Activated T-helper 17 cell treated with anti-CD3 and anti-CD28 coated beads, Interleukin-2, amount 50 U/mL, for 72 hours (primary cell): ENCODE measurements around the gene SIAH3. TPM values are rescaled to one million over a fixed set of nuclear protein-coding genes. Genes with fewer than 3 reads are reported as not detected.

Experiments used
- ATAC-seq: fragments of 150-1000 bp; cut with Tn5 transposase; replicated peaks from 2 replicates; pipeline ENCODE4 v1.10.0; 2021; ENCODE audit warnings: mild to moderate bottlenecking, moderate library complexity
- H3K27ac Mint-ChIP-seq: one replicate; pipeline ENCODE4 v1.8.0; 2022; ENCODE audit warnings: mixed read lengths
- H3K27me3 Mint-ChIP-seq: one replicate; pipeline ENCODE4 v1.8.0; 2022; ENCODE audit warnings: mixed read lengths
- H3K36me3 Mint-ChIP-seq: one replicate; pipeline ENCODE4 v1.8.0; 2022; ENCODE audit warnings: low read depth, mild to moderate bottlenecking, mixed read lengths
- H3K4me1 Mint-ChIP-seq: one replicate; pipeline ENCODE4 v1.8.0; 2022; ENCODE audit warnings: mixed read lengths
- H3K4me3 Mint-ChIP-seq: one replicate; pipeline ENCODE4 v1.8.0; 2022; ENCODE audit warnings: mild to moderate bottlenecking, mixed read lengths
- H3K9me3 Mint-ChIP-seq: one replicate; pipeline ENCODE4 v1.8.0; 2022; ENCODE audit warnings: mixed read lengths
- total RNA-seq, 2 donors: library from RNA; stranded (reverse); gene quantifications; one replicate each; pipeline ENCODE4 v1.2.3, GENCODE V29; 2022

The SIAH3 gene
- total RNA-seq, 2 donors from 2014 or later: 0.06 TPM; not detected in 1

- H3K4me3 Mint-ChIP-seq: no peak overlapping the region
- H3K27ac Mint-ChIP-seq: no peak overlapping the region
- H3K9me3 Mint-ChIP-seq: no peaks in the 10 kb centered on the region
- H3K4me1 Mint-ChIP-seq: no peaks in the 10 kb centered on the region
- no peaks in the 10 kb centered on the region for H3K36me3 Mint-ChIP-seq
- H3K27me3 Mint-ChIP-seq: no peaks in the 10 kb centered on the region
- no peak for ATAC-seq
Measured at GRCh38 chr13:45733361-45733760, 118.2 kb downstream of the SIAH3 start.

- no peak overlapping the region for H3K27ac Mint-ChIP-seq
- H3K4me3 Mint-ChIP-seq: no peak overlapping the region
- no peak for ATAC-seq
- H3K4me1 Mint-ChIP-seq: no peaks in the 10 kb centered on the region
- H3K27me3 Mint-ChIP-seq: no peaks in the 10 kb centered on the region
- H3K9me3 Mint-ChIP-seq: no peaks in the 10 kb centered on the region
- no peaks in the 10 kb centered on the region for H3K36me3 Mint-ChIP-seq
Measured at GRCh38 chr13:45732916-45733315, 118.6 kb downstream of the SIAH3 start.

- ATAC-seq: no peak
- no peaks in the 10 kb centered on the region for H3K9me3 Mint-ChIP-seq
- H3K4me3 Mint-ChIP-seq: no peak overlapping the region
- H3K27ac Mint-ChIP-seq: no peak overlapping the region
- H3K4me1 Mint-ChIP-seq: no peaks in the 10 kb centered on the region
- no peaks in the 10 kb centered on the region for H3K27me3 Mint-ChIP-seq
- no peaks in the 10 kb centered on the region for H3K36me3 Mint-ChIP-seq
Measured at GRCh38 chr13:45731455-45731854, 120.1 kb downstream of the SIAH3 start.

DNA sequence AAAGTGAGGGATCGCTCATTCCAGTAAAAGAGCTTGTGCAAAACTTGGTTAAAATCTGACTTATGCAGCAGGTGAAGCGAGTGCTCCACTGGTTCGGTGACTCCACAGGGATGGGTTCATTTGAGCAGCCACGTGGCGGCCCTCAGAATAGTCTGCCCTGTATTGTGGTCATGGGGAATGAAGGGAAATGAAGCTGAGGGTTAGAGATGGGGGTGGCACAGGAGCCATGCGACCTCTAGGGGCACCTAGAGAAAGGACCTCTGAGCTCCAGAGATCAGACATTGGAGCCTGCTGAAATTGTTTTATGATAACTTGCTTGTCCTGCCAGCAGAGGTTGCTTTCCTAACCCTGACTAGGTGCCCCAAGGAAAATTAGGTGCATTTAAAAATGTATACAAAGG is 122.8 kb downstream of the SIAH3 start:
- H3K4me1 Mint-ChIP-seq: no peaks in the 10 kb centered on the region
- no peak overlapping the region for H3K27ac Mint-ChIP-seq
- no peaks in the 10 kb centered on the region for H3K9me3 Mint-ChIP-seq
- H3K4me3 Mint-ChIP-seq: no peak overlapping the region
- no peak for ATAC-seq
- no peaks in the 10 kb centered on the region for H3K27me3 Mint-ChIP-seq
- no peaks in the 10 kb centered on the region for H3K36me3 Mint-ChIP-seq

Other genes starting within 250 kb of the SIAH3 start
- not detected for gene ERICH6B, start 236.0 kb downstream of the SIAH3 start, total RNA-seq
- gene CBY2, start 149.4 kb downstream of the SIAH3 start, total RNA-seq: not detected
- gene ZC3H13, start 201.0 kb upstream of the SIAH3 start, total RNA-seq: 10 to 100 TPM; 33.4 to 46.9 TPM